ENCODE measurements around the gene SLC5A12. TPM values are rescaled to one million over a fixed set of nuclear protein-coding genes. Genes with fewer than 3 reads are reported as not detected.

The SLC5A12 gene
- total and polyA plus RNA-seq, 10 of the 15 experiments (the other 5 are each of a cell fraction or from before 2014, with no cell fraction given): 0.06 to 0.15 TPM; not detected in 8

GRCh38 chr11:26632691-26633159, 89.1 kb downstream of the SLC5A12 start (continued):
- TF ChIP-seq MLLT1 (IDR thresholded peaks at IDR 0.05): peak; percentile 84
- no peak for TF ChIP-seq NFYB (IDR thresholded peaks at IDR 0.05; ENCODE audit: insufficient read depth, low read depth, low read length)
- peak; percentile 53 for TF ChIP-seq ZNF24 (IDR thresholded peaks at IDR 0.05)
- TF ChIP-seq FOXM1 (IDR thresholded peaks at IDR 0.05; ENCODE audit: low read depth, low read length): peak; percentile 47; the same call in 1 of the 2 replicates
- TF ChIP-seq SIX5 (IDR thresholded peaks at IDR 0.05; ENCODE audit: low read depth, low read length, severe bottlenecking): no peak
- TF ChIP-seq TBL1XR1 (IDR thresholded peaks at IDR 0.05; ENCODE audit: low read depth, low read length): peak; percentile 56; the same call in 1 of the 2 replicates
- 0 out of 2 replicates have a peak, but pooled peaks have one; percentile 13 for TF ChIP-seq CREB1 (IDR thresholded peaks at IDR 0.05; ENCODE audit: low read depth)
- TF ChIP-seq MTA2 (IDR thresholded peaks at IDR 0.05; ENCODE audit: low read depth): peak; percentile 93
- TF ChIP-seq MEF2A (IDR thresholded peaks at IDR 0.05; ENCODE audit: insufficient read depth, low read depth, low read length): peak; percentile 88
- peak; percentile 81 for TF ChIP-seq IKZF1 (conservative IDR thresholded peaks at IDR 0.05)
- TF ChIP-seq PKNOX1 (IDR thresholded peaks at IDR 0.05): peak; percentile 80
- TF ChIP-seq IRF5 (IDR thresholded peaks at IDR 0.05; ENCODE audit: borderline replicate concordance): no peak
- TF ChIP-seq BMI1 (IDR thresholded peaks at IDR 0.05; ENCODE audit: borderline replicate concordance): peak; percentile 49; the same call in 1 of the 2 replicates
- TF ChIP-seq JUNB (IDR thresholded peaks at IDR 0.05): peak; percentile 8; the same call in 1 of the 2 replicates
- TF ChIP-seq SKIL (IDR thresholded peaks at IDR 0.05; ENCODE audit: low read depth, poor library complexity, severe bottlenecking): peak; percentile 88
- no peak for TF ChIP-seq GABPA (IDR thresholded peaks at IDR 0.05; ENCODE audit: low read depth)
- TF ChIP-seq NR2C2 (IDR thresholded peaks at IDR 0.05; ENCODE audit: borderline replicate concordance, control insufficient read depth, insufficient read length, low read depth): no peak

All from GM12878 (cell line).